ENCODE data around the gene EXOC3L4.
"Not testable (repeated sequence)": the region's sequence is repeated elsewhere in the genome, so short reads cannot be mapped to it uniquely, and the experiment has no call there.

The EXOC3L4 gene

GRCh38 chr14:103149351-103150237, 55.1 kb downstream of the EXOC3L4 start:
- no peak for DNase-seq

- DNase-seq: peak in 6 of 51 donors; percentile 3 to 30 (median 22)
Observed at GRCh38 chr14:103151270-103151945, 56.9 kb downstream of the EXOC3L4 start.

GRCh38 chr14:103155010-103155409, 60.5 kb downstream of the EXOC3L4 start:
- peak in 33 of 51 donors; percentile 8 to 78 (median 42) for DNase-seq

GRCh38 chr14:103155416-103155815, 60.9 kb downstream of the EXOC3L4 start:
- not testable (repeated sequence) for DNase-seq

DNA sequence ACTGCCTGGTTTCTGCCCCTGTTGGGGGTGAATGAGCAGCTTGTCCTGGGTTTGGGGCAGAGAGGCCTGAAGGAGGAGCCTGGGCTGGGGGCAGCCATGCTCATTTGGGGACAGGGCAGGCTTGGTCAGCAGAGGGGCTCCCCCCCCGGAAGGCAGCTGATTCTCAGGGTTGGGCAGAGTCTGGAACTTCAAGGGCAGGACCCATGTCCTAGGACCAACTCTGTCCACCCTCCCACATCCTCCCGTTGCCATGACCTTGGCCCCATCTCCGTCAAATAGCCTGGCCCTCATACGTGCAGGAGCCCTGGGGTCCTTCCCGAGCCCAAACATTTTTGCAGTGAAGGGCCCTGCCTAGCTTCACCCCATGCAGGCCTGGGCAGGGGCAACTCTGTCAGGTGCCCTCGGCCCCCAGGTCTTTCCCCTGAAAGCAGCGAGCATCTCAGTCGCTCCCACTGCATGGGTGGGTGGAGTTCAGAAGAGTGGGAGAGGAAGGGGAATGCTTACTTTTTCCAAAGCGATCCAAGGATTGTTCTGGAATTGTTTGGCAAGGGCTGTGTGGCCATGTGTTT, 61.4 kb downstream of the EXOC3L4 start:
- DNase-seq: no peak

DNA sequence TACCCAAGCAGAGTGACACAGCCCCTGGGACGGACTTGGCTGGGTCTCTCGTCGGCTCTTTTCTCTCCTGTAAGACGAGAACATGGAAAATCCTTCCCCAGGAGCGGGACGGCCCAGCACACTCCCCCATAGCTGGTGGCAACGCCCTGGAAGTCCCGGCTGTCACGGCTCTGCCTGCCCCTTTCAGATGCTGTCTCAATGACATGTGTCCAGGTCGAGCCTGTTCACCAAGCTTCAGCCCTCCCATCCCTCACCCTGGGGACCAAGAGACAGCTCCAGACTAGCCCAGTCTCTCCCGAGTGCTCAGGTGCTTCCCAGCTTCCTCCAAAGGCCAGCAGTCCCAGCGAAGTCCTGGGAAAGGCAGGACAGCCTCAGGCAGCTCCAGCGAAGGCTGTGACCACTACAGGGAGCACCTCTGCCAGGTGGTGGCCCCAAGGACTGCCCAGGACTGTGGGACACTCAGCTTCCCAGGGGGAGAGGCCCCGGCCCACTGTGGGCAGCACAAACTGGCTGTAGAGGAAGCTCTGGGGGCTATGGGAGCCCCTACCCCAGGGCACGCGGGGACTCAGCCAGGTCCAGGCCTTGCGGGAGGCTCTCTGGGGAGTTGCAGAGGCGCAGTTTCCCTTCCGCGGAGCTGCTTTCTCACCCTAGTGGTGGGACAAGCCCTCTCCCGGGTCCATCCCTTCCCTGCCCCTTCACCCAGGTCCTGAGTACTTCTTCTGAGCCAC, 62.3 kb downstream of the EXOC3L4 start:
- DNase-seq: no peak

DNA sequence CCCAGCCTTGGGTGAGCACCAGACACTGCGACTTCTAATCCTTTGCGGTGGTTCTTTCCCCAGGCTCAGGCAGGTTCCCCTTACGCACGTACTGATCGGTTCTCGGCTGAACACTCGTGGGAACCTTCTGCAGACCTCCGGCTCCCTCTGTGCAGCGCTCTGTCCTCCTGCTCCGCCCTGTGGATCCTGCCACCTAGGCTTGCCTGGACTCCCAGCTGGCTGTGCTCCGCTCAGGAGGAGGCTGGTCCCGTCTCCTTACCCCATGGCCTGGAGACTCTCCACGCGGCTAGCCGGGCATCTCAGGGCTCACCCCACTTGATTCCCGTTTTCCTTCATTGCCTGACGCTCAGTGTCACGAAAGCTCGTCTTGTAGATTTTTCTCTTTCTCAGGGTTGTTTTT, 63.4 kb downstream of the EXOC3L4 start:
- no peak for DNase-seq

- DNase-seq: no peak
Observed at GRCh38 chr14:103158688-103159087, 64.2 kb downstream of the EXOC3L4 start.
